HepG2 (cell line): ENCODE measurements around the gene TIMM10. TPM values are rescaled to one million over a fixed set of nuclear protein-coding genes. Genes with fewer than 3 reads are reported as not detected.
A peak's percentile ranks its signal among the peaks of the same experiment; 100 is the strongest.

ENCODE experiments used
- ATAC-seq: fragments of 200-7000 bp; cut with Tn5 transposase; 3 replicates; pipeline ENCODE4 v1.9.1; 2020; ENCODE audit warnings: mild to moderate bottlenecking, moderate library complexity
- BruUV-seq: library from RNA; stranded (reverse); fragments of 400-500 nt; replicated peaks from 2 replicates; lab custom pipeline; 2021; lab: Mats Ljungman, UMichigan
- CTCF ChIA-PET: fragments of 300-600 bp; formaldehyde crosslinking; extraction: SDS; loops from one replicate; lab custom pipeline; 2021; ENCODE audit warnings: low total read pairs, inconsistent platforms, low intra/inter-chr PET ratio; lab: Yijun Ruan, JAX
- POLR2A ChIA-PET: fragments of 350-600 bp; sonication (Branson Sonifier 250); formaldehyde crosslinking; loops from one replicate; lab custom pipeline; 2020; ENCODE audit warnings: antibody characterized with exemption, inconsistent platforms; lab: Yijun Ruan, JAX
- DNase-seq: peaks from one replicate; pipeline ENCODE4 v3.0.0-alpha.2; 2015; ENCODE audit warnings: low spot score
- FAIRE-seq: peaks from 3 replicates; lab custom pipeline; 2011; peaks lifted over from hg19 to GRCh38; lab: Jason Lieb, UNC
- H2AFZ ChIP-seq: one replicate; pipeline ENCODE4 v1.6.1; 2011; ENCODE audit warnings: low read length, inconsistent platforms
- H3K27ac ChIP-seq: fragments of 300-600 bp; 3 replicates; pipeline ENCODE4 v1.8.0; 2011; ENCODE audit warnings: mixed run types, mild to moderate bottlenecking, mixed read lengths, low read length, inconsistent platforms; ENCODE audit not compliant: insufficient read depth; ENCODE audit errors: extremely low read length
- H3K27me3 ChIP-seq, 2 experiments: fragments of 200-600 bp in 1 of 2; 2 replicates in 1 of 2; 3 replicates in 1 of 2; pipeline versions ENCODE4 v1.6.0 to v1.8.0; 2011; ENCODE audit warnings: low read length in 2 of 2, mild to moderate bottlenecking in 2 of 2, moderate library complexity in 2 of 2, inconsistent platforms in 1 of 2; ENCODE audit not compliant: insufficient read depth in 2 of 2, control insufficient read depth in 1 of 2
- H3K36me3 ChIP-seq, 2 experiments: fragments of 200-600 bp in 1 of 2; replicated peaks in 1 of 2; 2 replicates in 1 of 2; 3 replicates in 1 of 2; pipeline versions ENCODE4 v1.5.1 to v1.8.0; 2011; ENCODE audit warnings: low read length in 2 of 2, inconsistent platforms in 1 of 2; ENCODE audit not compliant: insufficient read depth in 2 of 2, control insufficient read depth in 1 of 2
- H3K4me1 ChIP-seq: 2 replicates; pipeline ENCODE4 v1.5.1; 2012; ENCODE audit warnings: low read length, inconsistent platforms; ENCODE audit not compliant: insufficient read depth
- H3K4me2 ChIP-seq: 2 replicates; pipeline ENCODE4 v1.6.0; 2011; ENCODE audit warnings: low read depth, low read length, inconsistent platforms
- H3K4me3 ChIP-seq, 3 experiments: fragments of 200-600 bp in 1 of 3; sonication (generic), shearing (Covaris generic) in 1 of 3; replicated peaks in 1 of 3; 2 replicates each; pipeline ENCODE4 v1.5.1; 2011 to 2016; ENCODE audit warnings: low read length in 3 of 3, inconsistent platforms in 2 of 3, low read depth in 2 of 3, mild to moderate bottlenecking in 2 of 3, control low read depth in 1 of 3, mixed read lengths in 1 of 3; ENCODE audit not compliant: insufficient read depth in 1 of 3
- H3K79me2 ChIP-seq: one replicate; pipeline ENCODE4 v1.6.1; 2011; ENCODE audit warnings: low read length, inconsistent platforms; ENCODE audit not compliant: insufficient read depth
- H3K9ac ChIP-seq: 2 replicates; pipeline ENCODE4 v1.6.0; 2011; ENCODE audit warnings: mild to moderate bottlenecking, low read depth, low read length, inconsistent platforms; ENCODE audit not compliant: insufficient read depth
- H3K9me3 ChIP-seq: 2 replicates; pipeline ENCODE4 v1.5.1; 2012; ENCODE audit warnings: mild to moderate bottlenecking, low read length
- H4K20me1 ChIP-seq: 2 replicates; pipeline ENCODE4 v1.6.0; 2011; ENCODE audit warnings: inconsistent platforms, mild to moderate bottlenecking, low read length, moderate library complexity; ENCODE audit not compliant: insufficient read depth
- HOXA7 ChIP-seq: sonication (generic); formaldehyde crosslinking; IDR thresholded peaks from 2 replicates; pipeline ENCODE4 v1.8.1; 2022; ENCODE audit warnings: mild to moderate bottlenecking, missing genetic modification reagents, moderate library complexity
- LCORL ChIP-seq, 2 experiments: fragments of 450-650 bp in 1 of 2; sonication (generic) in 1 of 2; formaldehyde crosslinking in 1 of 2; IDR thresholded peaks; 2 replicates each; pipeline versions ENCODE4 v1.5.0 to v1.6.1; 2017 to 2020; ENCODE audit warnings: antibody characterized with exemption in 1 of 2, missing genetic modification reagents in 1 of 2
- MIER3 ChIP-seq: IDR thresholded peaks from 2 replicates; pipeline ENCODE4 v1.6.1; 2016; ENCODE audit warnings: missing compliant biosample characterization, borderline replicate concordance
- RFX3 ChIP-seq: IDR thresholded peaks from 2 replicates; pipeline ENCODE4 v1.6.1; 2016; ENCODE audit warnings: missing biosample characterization, missing genetic modification reagents
- THAP11 ChIP-seq: IDR thresholded peaks from 2 replicates; pipeline ENCODE4 v1.6.1; 2016; ENCODE audit warnings: missing biosample characterization, missing genetic modification reagents
- ZC3H4 ChIP-seq: sonication (generic); formaldehyde crosslinking; IDR thresholded peaks from 2 replicates; pipeline ENCODE4 v1.4.0; 2020; ENCODE audit warnings: missing genetic modification reagents, borderline replicate concordance
- ZFP36L2 ChIP-seq: sonication (generic); formaldehyde crosslinking; IDR thresholded peaks from 2 replicates; pipeline ENCODE4 v1.4.0; 2020; ENCODE audit warnings: missing genetic modification reagents
- ZNF224 ChIP-seq: sonication (generic); formaldehyde crosslinking; IDR thresholded peaks from 2 replicates; pipeline ENCODE4 v1.5.0; 2020; ENCODE audit warnings: mild to moderate bottlenecking, missing genetic modification reagents
- WGBS: methylation state at CpG from one replicate; pipeline ENCODE4 v1.1.6; 2017; ENCODE audit warnings: low lambda C conversion rate; 5-methylcytosine and 5-hydroxymethylcytosine counted together
- in situ Hi-C: cut with HindIII; loops from 2 replicates; pipeline ENCODE4 v1.10.0; 2017; ENCODE audit warnings: low pct_unique_long_range_greater_than_20kb; ENCODE audit not compliant: extremely low pct_ligation_motif_present
- intact Hi-C: fragments of 100-400 bp; cut with micrococcal nuclease; formaldehyde crosslinking; loops from one replicate; pipeline ENCODE4 v1.10.0; 2022; ENCODE audit not compliant: unreplicated experiment
- polyA plus RNA-seq, 8 experiments: library from polyadenylated mRNA; depleted of rRNA in 3 of 8; stranded (reverse) in 7 of 8; unstranded in 1 of 8; fragments of >200 nt; fragmentation: Illumina TruSeq in 4 of 8; extraction: Trizol in 4 of 8; gene quantifications; 2 replicates each; pipeline versions ENCODE4 v1.2.1 to v1.2.3, GENCODE V29; 2011 to 2016; ENCODE audit warnings: low read depth in 4 of 8, missing spikeins in 1 of 8, mixed read lengths in 1 of 8; ENCODE audit not compliant: insufficient read depth in 1 of 8
- total RNA-seq, 5 experiments: library from RNA; depleted of rRNA; stranded (reverse); fragments of >200 nt; fragmentation: Illumina TruSeq; extraction: Trizol; gene quantifications; 2 replicates each; pipeline ENCODE4 v1.2.3, GENCODE V29; 2016; ENCODE audit warnings: low read depth in 1 of 5
- TF ChIP-seq, protein P1 (sequence below): sonication (generic); formaldehyde crosslinking; IDR thresholded peaks from 2 replicates; pipeline ENCODE4 v1.8.0; 2023; ENCODE audit warnings: mild to moderate bottlenecking, missing genetic modification reagents
- TF ChIP-seq, protein P2 (sequence below): IDR thresholded peaks from 2 replicates; pipeline ENCODE4 v1.6.1; 2016
- TF ChIP-seq, protein P3 (sequence below): sonication (generic); formaldehyde crosslinking; IDR thresholded peaks from 2 replicates; pipeline ENCODE4 v1.4.0; 2020; ENCODE audit warnings: missing genetic modification reagents
- TF ChIP-seq, protein P4 (sequence below): sonication (generic); formaldehyde crosslinking; IDR thresholded peaks from 2 replicates; pipeline ENCODE4 v1.4.0; 2020; ENCODE audit warnings: missing genetic modification reagents, mild to moderate bottlenecking, borderline replicate concordance

Gene TIMM10
- total and polyA plus RNA-seq, 2 of the 13 experiments (the other 11 are each of a cell fraction or from before 2014, with no cell fraction given), result 67.8 to 82.2 TPM

DNA sequence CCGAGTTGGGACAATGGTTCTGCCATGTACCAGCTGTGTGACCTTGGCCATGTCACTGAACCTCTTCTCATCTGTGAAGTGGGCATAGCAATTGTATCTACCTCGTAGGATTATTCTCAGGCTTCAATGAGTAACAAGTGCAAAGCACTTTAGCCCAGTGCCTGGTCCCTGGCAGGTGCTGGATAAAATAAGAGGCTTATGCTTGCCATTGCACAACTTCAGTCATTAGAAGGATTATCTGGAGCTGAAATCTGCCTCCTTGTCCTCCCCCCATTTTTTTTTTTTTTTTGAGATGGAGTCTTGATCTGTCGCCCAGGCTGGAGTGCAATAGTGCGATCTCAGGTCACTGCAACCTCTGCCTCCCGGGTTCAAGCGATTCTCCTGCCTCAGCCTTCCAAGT is 14.0 kb upstream of the TIMM10 start (continued):
- TF ChIP-seq, protein P1, sequence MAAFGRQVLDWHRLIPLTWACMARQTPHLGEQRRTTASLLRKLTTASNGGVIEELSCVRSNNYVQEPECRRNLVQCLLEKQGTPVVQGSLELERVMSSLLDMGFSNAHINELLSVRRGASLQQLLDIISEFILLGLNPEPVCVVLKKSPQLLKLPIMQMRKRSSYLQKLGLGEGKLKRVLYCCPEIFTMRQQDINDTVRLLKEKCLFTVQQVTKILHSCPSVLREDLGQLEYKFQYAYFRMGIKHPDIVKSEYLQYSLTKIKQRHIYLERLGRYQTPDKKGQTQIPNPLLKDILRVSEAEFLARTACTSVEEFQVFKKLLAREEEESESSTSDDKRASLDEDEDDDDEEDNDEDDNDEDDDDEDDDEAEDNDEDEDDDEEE (CRISPR knock-in tag), result no peak
- TF ChIP-seq RFX3 (CRISPR knock-in tag), result no peak
- TF ChIP-seq LCORL (IDR thresholded peaks at IDR 0.05), result no peak
- no peak for TF ChIP-seq LCORL (CRISPR knock-in tag; IDR thresholded peaks at IDR 0.05)
- TF ChIP-seq, protein P2, sequence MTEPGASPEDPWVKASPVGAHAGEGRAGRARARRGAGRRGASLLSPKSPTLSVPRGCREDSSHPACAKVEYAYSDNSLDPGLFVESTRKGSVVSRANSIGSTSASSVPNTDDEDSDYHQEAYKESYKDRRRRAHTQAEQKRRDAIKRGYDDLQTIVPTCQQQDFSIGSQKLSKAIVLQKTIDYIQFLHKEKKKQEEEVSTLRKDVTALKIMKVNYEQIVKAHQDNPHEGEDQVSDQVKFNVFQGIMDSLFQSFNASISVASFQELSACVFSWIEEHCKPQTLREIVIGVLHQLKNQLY (CRISPR knock-in tag), result no peak
- no peak for TF ChIP-seq ZFP36L2 (CRISPR knock-in tag)
- TF ChIP-seq ZC3H4 (CRISPR knock-in tag), result no peak
- no peak for TF ChIP-seq ZNF224 (CRISPR knock-in tag)

DNA sequence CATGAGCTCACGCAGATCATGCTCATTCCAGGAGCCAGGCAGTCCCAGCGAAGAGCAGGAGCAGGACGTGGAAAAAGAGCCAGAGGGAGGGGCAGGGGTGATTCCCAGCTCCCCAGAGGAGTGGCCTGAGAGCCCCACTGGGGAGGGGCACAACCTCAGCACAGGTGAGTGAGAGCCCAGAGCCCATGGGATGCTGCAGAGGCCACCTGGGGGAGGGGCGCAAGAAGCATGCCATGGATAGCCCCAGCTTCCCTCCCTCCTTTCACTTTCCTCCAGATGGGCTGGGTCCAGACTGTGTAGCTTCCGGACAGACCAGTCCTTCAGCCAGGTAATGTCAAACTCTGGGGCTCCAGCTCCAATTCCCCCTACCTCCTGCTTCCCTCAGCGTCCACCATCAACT is 13.0 kb upstream of the TIMM10 start:
- peak overlapping the region in 1 of 3 experiments; percentile 30; a peak in 1 of 6 replicates for H3K4me3 ChIP-seq
- FAIRE-seq (no peak), ATAC-seq (peak; percentile 13; the same call in 2 of the 3 replicates), DNase-seq (no peak)
- WGBS, result 14% methylated on average over 5 of the region's 6 CpGs
- H4K20me1 ChIP-seq, result no peaks in the 10 kb centered on the region
- BruUV-seq, result no TSS peak
- peak overlapping the region; percentile 43; the same call in 1 of the 2 replicates for H3K4me2 ChIP-seq
- ChIA-PET CTCF (no interaction called here), POLR2A (no interaction called here)
- peaks cover 0 to 19% of the 10 kb centered on the region in 2 experiments; a peak in 3 of 5 replicates for H3K27me3 ChIP-seq
- H3K27ac ChIP-seq, result no peak overlapping the region
- H3K79me2 ChIP-seq, result no peaks in the 10 kb centered on the region
- H2AFZ ChIP-seq, result no peak overlapping the region
- no peaks in the 10 kb centered on the region for H3K36me3 ChIP-seq
- no peak overlapping the region for H3K9ac ChIP-seq
- intact Hi-C loops, result no loop called here
- no peaks in the 10 kb centered on the region for H3K9me3 ChIP-seq
- TF ChIP-seq HOXA7 (CRISPR knock-in tag), result no peak
- TF ChIP-seq, protein P3, sequence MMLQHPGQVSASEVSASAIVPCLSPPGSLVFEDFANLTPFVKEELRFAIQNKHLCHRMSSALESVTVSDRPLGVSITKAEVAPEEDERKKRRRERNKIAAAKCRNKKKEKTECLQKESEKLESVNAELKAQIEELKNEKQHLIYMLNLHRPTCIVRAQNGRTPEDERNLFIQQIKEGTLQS (CRISPR knock-in tag), result no peak
- no peak for TF ChIP-seq THAP11 (CRISPR knock-in tag)
- TF ChIP-seq MIER3 (CRISPR knock-in tag), result no peak
- TF ChIP-seq, protein P4, sequence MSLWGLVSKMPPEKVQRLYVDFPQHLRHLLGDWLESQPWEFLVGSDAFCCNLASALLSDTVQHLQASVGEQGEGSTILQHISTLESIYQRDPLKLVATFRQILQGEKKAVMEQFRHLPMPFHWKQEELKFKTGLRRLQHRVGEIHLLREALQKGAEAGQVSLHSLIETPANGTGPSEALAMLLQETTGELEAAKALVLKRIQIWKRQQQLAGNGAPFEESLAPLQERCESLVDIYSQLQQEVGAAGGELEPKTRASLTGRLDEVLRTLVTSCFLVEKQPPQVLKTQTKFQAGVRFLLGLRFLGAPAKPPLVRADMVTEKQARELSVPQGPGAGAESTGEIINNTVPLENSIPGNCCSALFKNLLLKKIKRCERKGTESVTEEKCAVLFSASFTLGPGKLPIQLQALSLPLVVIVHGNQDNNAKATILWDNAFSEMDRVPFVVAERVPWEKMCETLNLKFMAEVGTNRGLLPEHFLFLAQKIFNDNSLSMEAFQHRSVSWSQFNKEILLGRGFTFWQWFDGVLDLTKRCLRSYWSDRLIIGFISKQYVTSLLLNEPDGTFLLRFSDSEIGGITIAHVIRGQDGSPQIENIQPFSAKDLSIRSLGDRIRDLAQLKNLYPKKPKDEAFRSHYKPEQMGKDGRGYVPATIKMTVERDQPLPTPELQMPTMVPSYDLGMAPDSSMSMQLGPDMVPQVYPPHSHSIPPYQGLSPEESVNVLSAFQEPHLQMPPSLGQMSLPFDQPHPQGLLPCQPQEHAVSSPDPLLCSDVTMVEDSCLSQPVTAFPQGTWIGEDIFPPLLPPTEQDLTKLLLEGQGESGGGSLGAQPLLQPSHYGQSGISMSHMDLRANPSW (CRISPR knock-in tag), result no peak
- TF ChIP-seq, all 625 proteins: peak for 0
- peaks cover 28% of the 10 kb centered on the region for H3K4me1 ChIP-seq
- in situ Hi-C loops, result no loop called here
